ENCODE measurements around the gene COL19A1.

COL19A1 gene

GRCh38 chr6:70254784-70255183 is 388.4 kb downstream of the COL19A1 start:
- no peaks in the 10 kb centered on the region for H3F3A ChIP-seq (ENCODE audit: low read depth)
- TF ChIP-seq CTCF (conservative IDR thresholded peaks at IDR 0.05; ENCODE audit: low read length) (no peak), EZH2phosphoT487 (IDR thresholded peaks at IDR 0.05; ENCODE audit: borderline replicate concordance) (no peak)
- H3K36me3 ChIP-seq (ENCODE audit: insufficient read depth, low read length), result no peaks in the 10 kb centered on the region
- no peaks in the 10 kb centered on the region for H3K4me1 ChIP-seq (ENCODE audit: insufficient read depth, low read length, poor library complexity, severe bottlenecking)
- no peak overlapping the region for H2AFZ ChIP-seq (ENCODE audit: low read length)
- no peaks in the 10 kb centered on the region for H3K9me2 ChIP-seq (replicated peaks; ENCODE audit: low read depth, low read length)
- no peaks in the 10 kb centered on the region for H4K20me1 ChIP-seq (ENCODE audit: insufficient read depth, low read length, poor library complexity, severe bottlenecking)
- no peak overlapping the region for H3K9ac ChIP-seq (ENCODE audit: low read depth, low read length, poor library complexity, severe bottlenecking)
- H3K4me3 ChIP-seq (ENCODE audit: low read length, poor library complexity, severe bottlenecking), result no peak overlapping the region
- no peak overlapping the region for H3K4me2 ChIP-seq (ENCODE audit: low read depth, low read length, poor library complexity, severe bottlenecking)
- H3K27me3 ChIP-seq (ENCODE audit: insufficient read depth, low read length, poor library complexity, severe bottlenecking), result no peaks in the 10 kb centered on the region
- no peaks in the 10 kb centered on the region for H3K9me3 ChIP-seq (ENCODE audit: insufficient read depth, low read depth, low read length)
- H3K79me2 ChIP-seq (ENCODE audit: insufficient read depth, low read length), result no peaks in the 10 kb centered on the region

- no peak overlapping the region for H3K4me2 ChIP-seq (ENCODE audit: low read depth, low read length, poor library complexity, severe bottlenecking)
- no peaks in the 10 kb centered on the region for H3K36me3 ChIP-seq (ENCODE audit: insufficient read depth, low read length)
- H2AFZ ChIP-seq (ENCODE audit: low read length), result no peak overlapping the region
- no peaks in the 10 kb centered on the region for H3K9me3 ChIP-seq (ENCODE audit: insufficient read depth, low read depth, low read length)
- no peaks in the 10 kb centered on the region for H3K79me2 ChIP-seq (ENCODE audit: insufficient read depth, low read length)
- TF ChIP-seq EZH2phosphoT487 (IDR thresholded peaks at IDR 0.05; ENCODE audit: borderline replicate concordance) (no peak), CTCF (conservative IDR thresholded peaks at IDR 0.05; ENCODE audit: low read length) (no peak)
- H3K27me3 ChIP-seq (ENCODE audit: insufficient read depth, low read length, poor library complexity, severe bottlenecking), result no peaks in the 10 kb centered on the region
- no peaks in the 10 kb centered on the region for H3F3A ChIP-seq (ENCODE audit: low read depth)
- no peaks in the 10 kb centered on the region for H4K20me1 ChIP-seq (ENCODE audit: insufficient read depth, low read length, poor library complexity, severe bottlenecking)
- H3K4me1 ChIP-seq (ENCODE audit: insufficient read depth, low read length, poor library complexity, severe bottlenecking), result no peaks in the 10 kb centered on the region
- H3K9ac ChIP-seq (ENCODE audit: low read depth, low read length, poor library complexity, severe bottlenecking), result no peak overlapping the region
- H3K4me3 ChIP-seq (ENCODE audit: low read length, poor library complexity, severe bottlenecking), result no peak overlapping the region
- no peaks in the 10 kb centered on the region for H3K9me2 ChIP-seq (replicated peaks; ENCODE audit: low read depth, low read length)
Measured at GRCh38 chr6:70257768-70258273, 391.5 kb downstream of the COL19A1 start.

- no peaks in the 10 kb centered on the region for H3K4me1 ChIP-seq (ENCODE audit: insufficient read depth, low read length, poor library complexity, severe bottlenecking)
- H2AFZ ChIP-seq (ENCODE audit: low read length), result no peak overlapping the region
- H3K9me2 ChIP-seq (replicated peaks; ENCODE audit: low read depth, low read length), result no peaks in the 10 kb centered on the region
- no peak overlapping the region for H3K4me3 ChIP-seq (ENCODE audit: low read length, poor library complexity, severe bottlenecking)
- H3K27me3 ChIP-seq (ENCODE audit: insufficient read depth, low read length, poor library complexity, severe bottlenecking), result no peaks in the 10 kb centered on the region
- no peak overlapping the region for H3K4me2 ChIP-seq (ENCODE audit: low read depth, low read length, poor library complexity, severe bottlenecking)
- TF ChIP-seq CTCF (conservative IDR thresholded peaks at IDR 0.05; ENCODE audit: low read length) (no peak), EZH2phosphoT487 (IDR thresholded peaks at IDR 0.05; ENCODE audit: borderline replicate concordance) (no peak)
- H3K79me2 ChIP-seq (ENCODE audit: insufficient read depth, low read length), result no peaks in the 10 kb centered on the region
- H3K9ac ChIP-seq (ENCODE audit: low read depth, low read length, poor library complexity, severe bottlenecking), result no peak overlapping the region
- H3K9me3 ChIP-seq (ENCODE audit: insufficient read depth, low read depth, low read length), result no peaks in the 10 kb centered on the region
- no peaks in the 10 kb centered on the region for H3F3A ChIP-seq (ENCODE audit: low read depth)
- H4K20me1 ChIP-seq (ENCODE audit: insufficient read depth, low read length, poor library complexity, severe bottlenecking), result no peaks in the 10 kb centered on the region
- H3K36me3 ChIP-seq (ENCODE audit: insufficient read depth, low read length), result no peaks in the 10 kb centered on the region
Measured at GRCh38 chr6:70258483-70258882, 392.1 kb downstream of the COL19A1 start.

Data from Loucy (cell line).